ENCODE data around the gene SPOPL. TPM values are rescaled to one million over a fixed set of nuclear protein-coding genes. Genes with fewer than 3 reads are reported as not detected.
A peak's percentile ranks its signal among the peaks of the same experiment; 100 is the strongest.

The SPOPL gene
- total RNA-seq, 1 experiment from 2014 or later, result 25.8 TPM

- DNase-seq (ENCODE audit: low read depth), result no peak
These were observed 7.2 kb upstream of the SPOPL start for GRCh38 chr2:138494265-138494966.

DNA sequence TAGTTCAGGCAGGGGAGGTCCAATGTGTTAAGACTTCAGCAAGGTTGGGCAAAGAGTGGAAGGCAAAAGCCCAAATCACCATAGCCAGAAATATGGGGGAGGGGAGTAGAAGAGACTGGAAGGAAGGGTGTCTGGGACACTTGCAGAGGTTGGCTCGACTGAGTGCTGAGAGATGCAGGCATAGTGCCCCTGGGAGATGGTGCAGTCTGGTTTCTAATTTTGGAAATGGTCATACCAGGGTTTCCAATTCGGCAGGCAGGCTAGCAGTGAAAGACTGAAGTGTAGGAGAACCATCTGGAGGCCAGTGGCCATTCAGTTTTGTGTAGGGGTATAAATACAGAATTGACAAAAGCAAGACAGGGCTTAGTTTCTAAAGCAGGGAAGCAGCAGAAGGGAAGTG lies 6.2 kb upstream of the SPOPL start:
- DNase-seq (ENCODE audit: low read depth), result no peak

- DNase-seq (ENCODE audit: low read depth), result no peak
These were observed 5.4 kb upstream of the SPOPL start for GRCh38 chr2:138496096-138496651.

- no peak for DNase-seq (ENCODE audit: low read depth)
These were observed 4.3 kb upstream of the SPOPL start for GRCh38 chr2:138497294-138497693.

DNA sequence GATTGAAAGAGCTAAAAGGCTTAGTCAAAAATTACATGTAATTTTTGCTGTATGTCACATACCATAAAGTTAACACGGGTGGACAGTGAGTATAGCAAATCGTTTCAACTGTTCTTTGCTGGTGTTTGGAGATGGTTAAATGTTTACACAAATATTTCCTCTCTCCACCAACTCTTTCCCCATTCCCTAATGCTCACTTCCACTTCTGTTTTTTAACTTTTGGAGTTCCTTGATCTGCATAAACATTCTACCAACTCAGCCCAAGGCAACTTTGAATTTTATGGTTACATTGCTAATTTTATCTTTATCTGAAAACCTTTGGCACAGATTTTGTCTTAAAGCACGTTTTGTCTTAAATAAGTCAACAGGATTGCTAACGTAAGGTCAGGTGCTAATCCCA lies 1.9 kb upstream of the SPOPL start:
- DNase-seq (ENCODE audit: low read depth), result no peak

DNA sequence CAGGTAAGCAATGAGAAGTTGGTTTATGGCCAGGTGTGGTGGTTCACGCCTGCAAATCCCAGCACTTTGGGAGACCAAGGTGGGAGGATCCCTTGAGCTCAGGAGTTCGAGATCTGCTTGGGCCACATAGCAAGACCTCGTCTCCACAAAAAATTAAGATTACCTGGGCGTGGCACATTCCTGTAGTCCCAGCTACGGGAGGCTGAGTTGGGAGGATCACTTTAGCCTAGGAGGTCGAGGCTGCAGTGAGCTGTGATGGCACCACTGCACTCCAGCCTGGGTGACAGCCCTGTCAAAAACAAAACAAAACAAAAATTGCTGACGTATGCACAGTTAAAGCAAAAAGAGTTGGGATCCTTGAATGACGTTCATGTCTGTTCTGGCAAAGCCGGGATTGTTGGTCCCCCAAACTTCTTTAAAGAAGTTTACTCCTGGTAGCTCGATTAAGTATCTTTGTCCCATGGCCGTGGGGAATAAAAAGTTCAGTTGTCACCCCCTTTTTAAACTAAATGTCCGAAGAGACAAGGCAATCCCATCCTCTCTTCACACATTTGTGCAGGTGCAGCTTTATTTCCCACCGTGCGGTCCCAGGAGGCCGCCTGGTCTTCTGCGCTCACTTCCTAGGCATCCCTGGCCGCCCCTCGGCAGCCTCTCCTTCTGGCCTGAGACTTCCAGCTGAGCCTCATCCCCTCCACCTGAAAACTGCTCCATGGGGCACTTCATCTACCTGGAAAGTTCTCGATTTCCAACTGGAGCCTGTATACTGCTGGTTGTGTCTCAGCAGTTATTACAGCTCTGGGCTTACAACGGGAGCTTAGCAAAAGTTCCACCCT lies 762 bp upstream of the SPOPL start:
- DNase-seq (ENCODE audit: low read depth), result no peak

DNA sequence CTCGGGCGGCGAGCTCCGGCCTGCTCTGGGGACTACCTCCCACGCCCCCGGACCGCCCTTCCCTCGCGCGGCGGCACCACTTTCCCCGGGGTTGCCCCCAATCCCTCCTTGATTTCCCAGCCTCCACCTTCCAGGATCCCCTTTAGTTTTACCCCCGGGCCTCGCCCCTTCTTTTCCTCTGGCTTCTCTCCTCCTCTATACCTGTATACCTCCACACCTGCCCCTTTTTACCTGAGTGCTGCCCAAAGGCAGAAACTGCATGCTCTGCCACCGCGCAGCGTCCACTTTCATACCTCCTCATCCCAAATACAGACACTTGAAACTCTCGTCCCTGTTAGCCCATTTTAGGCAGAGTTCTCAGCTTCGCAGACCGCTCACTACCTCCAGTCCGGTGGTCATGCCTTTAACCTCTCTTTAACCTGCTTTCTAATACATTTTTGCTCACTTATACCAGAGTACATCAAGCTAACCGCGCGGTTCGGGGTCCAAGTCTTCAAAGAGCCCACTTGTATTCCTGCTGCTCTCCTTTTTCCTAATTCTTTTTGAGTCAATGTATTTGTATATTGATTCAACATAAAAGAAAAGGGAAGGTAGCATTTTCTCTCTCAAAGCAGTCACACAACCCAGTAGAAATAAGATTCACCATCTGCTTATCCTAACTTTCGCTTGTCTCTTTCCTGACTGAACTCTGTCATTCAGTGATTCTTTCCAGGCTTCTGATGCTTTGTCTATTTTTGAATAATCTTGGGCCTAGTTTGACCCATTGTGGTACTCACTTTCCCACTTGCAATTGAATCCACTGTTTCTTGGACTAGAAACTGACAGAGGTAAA lies 901 bp downstream of the SPOPL start:
- peak; percentile 9 for DNase-seq (ENCODE audit: low read depth)

DNA sequence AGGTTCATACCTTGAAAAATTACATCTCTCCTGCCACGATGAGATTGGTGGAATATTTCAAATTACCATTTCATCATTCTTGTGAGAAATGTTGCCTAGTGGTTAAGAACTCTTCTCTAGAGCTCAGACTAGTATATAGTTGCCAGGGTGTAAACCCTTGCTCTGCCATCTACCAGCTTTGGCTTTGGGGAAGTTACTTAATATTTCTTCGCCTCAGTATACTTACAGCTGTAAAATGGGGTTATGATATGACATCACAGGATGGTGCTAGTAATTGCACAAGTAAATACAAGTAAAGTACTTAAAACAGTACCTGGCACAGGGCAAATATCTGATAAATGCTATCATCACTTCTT lies 1.5 kb downstream of the SPOPL start:
- peak; percentile 7 for DNase-seq (ENCODE audit: low read depth)

DNA sequence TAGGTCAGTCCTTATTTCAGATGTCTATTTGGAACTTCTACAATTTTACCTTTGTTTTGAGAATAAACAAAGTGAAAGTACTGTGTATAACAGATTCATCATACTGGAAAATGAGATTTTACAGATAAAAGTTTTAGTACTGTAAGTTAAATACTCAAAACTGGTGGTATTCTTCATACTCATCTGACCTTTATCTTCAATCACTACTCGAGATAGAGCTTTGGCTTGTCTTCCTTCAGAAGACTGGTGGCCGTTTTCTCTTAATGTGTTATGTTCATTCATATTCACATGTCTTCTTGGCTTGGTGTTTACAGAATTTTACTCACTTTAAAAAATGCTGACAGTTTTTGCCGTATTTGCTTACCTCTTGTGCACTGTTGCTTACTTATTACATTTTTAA lies 2.1 kb downstream of the SPOPL start:
- DNase-seq (ENCODE audit: low read depth), result peak; percentile 2

DNA sequence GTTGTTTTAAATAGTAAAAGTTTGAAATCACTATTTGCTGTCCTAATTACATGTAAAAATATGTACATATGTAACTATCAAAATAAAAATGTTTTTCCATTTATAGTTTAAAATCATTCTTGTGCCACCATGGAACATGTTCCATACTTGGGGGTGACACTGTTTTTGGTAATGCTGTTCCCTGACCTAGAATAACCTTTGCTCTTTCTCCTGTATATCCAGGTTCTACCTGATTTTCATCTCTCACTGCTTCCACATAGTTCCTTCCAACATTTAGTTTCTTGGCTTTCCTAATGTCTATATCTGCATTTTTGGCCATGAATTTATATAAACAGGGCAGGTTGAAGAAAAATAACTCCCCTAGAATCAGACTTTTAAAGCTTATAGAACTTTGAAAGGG lies 2.5 kb downstream of the SPOPL start:
- DNase-seq (ENCODE audit: low read depth), result no peak

DNA sequence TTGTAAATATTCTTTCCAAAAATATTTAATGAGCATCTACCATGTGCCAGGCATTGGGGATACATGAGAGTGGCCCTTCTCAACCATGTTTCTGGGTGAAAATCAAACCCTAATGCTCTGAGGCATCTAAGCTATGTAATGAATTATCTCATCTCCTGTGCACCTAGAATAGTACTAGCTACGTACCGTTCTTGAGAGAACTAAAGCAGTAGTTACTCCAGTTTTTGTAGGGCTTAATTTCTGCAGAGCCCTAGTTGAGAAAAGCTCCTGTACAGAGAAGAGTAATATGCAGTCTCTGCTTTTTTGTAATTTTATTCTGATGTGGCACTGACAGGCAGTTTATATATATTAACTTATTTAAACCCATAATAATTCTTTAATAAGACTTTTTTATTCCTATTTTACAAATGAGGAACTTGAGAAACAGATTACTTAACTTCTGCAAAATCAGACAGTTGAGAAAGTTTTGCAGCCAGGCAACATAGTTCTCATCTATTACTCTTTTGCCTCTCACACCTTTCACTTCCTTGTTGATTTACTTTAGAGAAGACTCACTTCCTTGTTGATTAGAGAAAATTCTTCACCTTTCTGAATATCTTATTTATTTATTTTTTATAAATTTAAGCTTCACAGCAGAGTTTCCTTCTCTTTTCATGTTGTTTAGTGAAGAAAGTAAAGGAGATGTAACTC lies 3.1 kb downstream of the SPOPL start:
- DNase-seq (ENCODE audit: low read depth), result no peak

DNA sequence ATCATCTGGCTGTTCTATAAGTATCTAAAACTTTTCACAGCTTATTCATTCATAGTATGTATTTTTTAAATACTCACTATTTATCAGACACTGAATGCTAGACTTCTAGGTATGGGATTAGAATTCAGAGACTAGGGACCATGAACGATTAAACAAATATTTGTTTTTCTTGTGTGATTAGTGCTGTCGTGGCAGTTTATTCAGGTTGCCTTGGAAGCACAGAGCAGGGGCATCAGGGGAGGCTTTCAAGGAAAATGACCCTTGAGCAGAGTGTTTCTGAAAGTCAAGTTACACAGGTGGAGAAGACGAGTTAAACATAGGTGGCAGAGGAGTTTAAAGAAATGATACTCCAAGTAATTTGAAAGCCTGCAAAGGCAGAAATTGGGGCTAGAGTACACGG lies 5.7 kb downstream of the SPOPL start:
- DNase-seq (ENCODE audit: low read depth), result no peak

DNA sequence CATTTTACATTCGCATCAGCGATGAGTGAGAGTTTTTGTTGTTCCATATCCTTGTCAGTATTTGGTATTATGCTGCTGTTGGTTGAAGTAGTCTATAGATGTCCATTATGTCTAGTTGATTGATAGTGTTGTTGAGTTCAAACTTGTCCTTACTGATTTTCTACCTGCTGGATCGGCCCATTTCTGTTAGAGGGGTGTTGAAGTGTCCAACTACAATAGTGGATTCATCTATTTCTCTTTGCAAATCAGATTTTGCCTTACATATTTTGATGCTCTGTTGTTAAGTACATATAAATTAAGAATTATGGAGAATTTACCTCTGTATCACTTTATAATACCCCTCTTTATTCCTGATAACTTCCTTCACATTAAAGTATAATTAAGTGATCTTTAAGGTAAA lies 8.7 kb downstream of the SPOPL start:
- no peak for DNase-seq (ENCODE audit: low read depth)

- DNase-seq (ENCODE audit: low read depth), result no peak
These were observed 11.1 kb downstream of the SPOPL start for GRCh38 chr2:138512672-138513071.

GRCh38 chr2:138514173-138514572 lies 12.6 kb downstream of the SPOPL start:
- DNase-seq (ENCODE audit: low read depth), result no peak

- no peak for DNase-seq (ENCODE audit: low read depth)
These were observed 13.5 kb downstream of the SPOPL start for GRCh38 chr2:138515092-138515491.

DNA sequence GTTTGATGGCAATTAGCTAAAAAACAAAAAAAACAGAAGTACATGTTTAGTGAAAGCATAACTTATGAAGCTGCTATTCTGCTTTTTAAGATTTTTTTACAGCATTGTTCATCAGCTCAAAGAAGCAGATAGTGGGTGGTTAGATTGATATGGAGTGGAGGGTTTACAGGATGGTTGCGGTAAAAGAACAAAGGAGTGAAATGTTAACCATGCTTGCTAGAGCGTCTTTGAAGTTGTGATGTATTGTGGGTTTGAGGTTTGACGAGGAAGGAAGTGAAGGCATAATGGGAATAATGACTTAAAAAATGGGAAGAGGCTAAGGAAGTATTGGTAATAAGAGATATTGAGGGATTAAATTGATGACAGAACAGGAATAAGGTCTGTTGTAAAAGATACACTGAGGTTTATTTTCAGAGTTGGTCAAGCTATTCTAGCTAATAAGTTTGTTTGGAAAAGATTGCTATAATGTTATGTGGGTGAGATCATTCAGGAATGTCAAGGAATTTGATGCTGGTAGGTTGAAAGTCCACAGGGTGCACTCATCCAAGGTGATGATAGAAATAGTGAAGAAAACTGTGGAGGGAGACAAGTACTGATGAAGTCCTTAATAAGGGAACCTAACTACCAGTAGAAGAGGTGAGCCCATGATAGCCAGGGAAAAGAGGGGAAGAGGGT lies 14.6 kb downstream of the SPOPL start:
- peak; percentile 2 for DNase-seq (ENCODE audit: low read depth)

DNA sequence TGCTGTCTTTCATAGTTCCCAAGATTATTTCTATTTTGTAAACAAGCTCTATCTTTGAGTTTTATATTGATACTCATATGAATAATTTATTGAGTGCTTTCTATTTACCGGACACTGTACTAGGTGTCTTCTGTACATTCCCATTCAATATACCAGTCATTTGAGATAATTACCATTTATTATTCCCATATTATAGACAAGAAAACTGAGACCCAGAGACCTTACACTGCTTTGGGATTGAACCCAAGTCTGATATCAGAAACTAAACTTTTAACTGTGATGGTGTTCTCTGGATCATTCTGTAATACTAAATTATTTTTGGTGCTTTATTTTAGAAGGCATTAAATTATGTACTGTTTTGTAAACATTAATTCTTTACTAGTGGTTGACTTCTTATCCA lies 17.3 kb downstream of the SPOPL start:
- no peak for DNase-seq (ENCODE audit: low read depth)

GRCh38 chr2:138521821-138522220 lies 20.3 kb downstream of the SPOPL start:
- DNase-seq (ENCODE audit: low read depth), result no peak

GRCh38 chr2:138522556-138522955 lies 21.0 kb downstream of the SPOPL start:
- DNase-seq (ENCODE audit: low read depth), result no peak

Measured in HT1080 (cell line).